Trophoblast cell (in vitro differentiated cells and primary cell): ENCODE data around the gene PLCG1. TPM values are rescaled to one million over a fixed set of nuclear protein-coding genes. Genes with fewer than 3 reads are reported as not detected.
A peak's percentile ranks its signal among the peaks of the same experiment; 100 is the strongest.

Experiments used
- DNase-seq, 2 donors: peaks; one replicate each; pipeline ENCODE4 v3.0.0-alpha.2; 2016
- H2AFZ ChIP-seq: 2 replicates; pipeline ENCODE4 v1.6.1; 2013; ENCODE audit warnings: low read length, moderate library complexity, mild to moderate bottlenecking; ENCODE audit not compliant: insufficient read depth, poor library complexity
- H2AK5ac ChIP-seq: 2 replicates; pipeline ENCODE4 v1.6.1; 2013; ENCODE audit warnings: mild to moderate bottlenecking, low read length
- H2BK120ac ChIP-seq: 2 replicates; pipeline ENCODE4 v1.6.1; 2013; ENCODE audit warnings: low read length, mild to moderate bottlenecking, moderate library complexity; ENCODE audit not compliant: insufficient read depth, poor library complexity
- H2BK12ac ChIP-seq: 2 replicates; pipeline ENCODE4 v1.6.1; 2013; ENCODE audit warnings: mild to moderate bottlenecking, low read length, moderate library complexity
- H2BK5ac ChIP-seq: 2 replicates; pipeline ENCODE4 v1.6.1; 2013; ENCODE audit warnings: low read length, low read depth, moderate library complexity, mild to moderate bottlenecking; ENCODE audit not compliant: poor library complexity
- H3K14ac ChIP-seq: 2 replicates; pipeline ENCODE4 v1.6.1; 2013; ENCODE audit warnings: mild to moderate bottlenecking, low read length
- H3K18ac ChIP-seq: 2 replicates; pipeline ENCODE4 v1.6.1; 2013; ENCODE audit warnings: mild to moderate bottlenecking, low read length
- H3K23ac ChIP-seq: 2 replicates; pipeline ENCODE4 v1.6.1; 2013; ENCODE audit warnings: low read length
- H3K27ac ChIP-seq: 2 replicates; pipeline ENCODE4 v1.5.1; 2013; ENCODE audit warnings: low read depth, mild to moderate bottlenecking, inconsistent platforms, low read length, moderate library complexity
- H3K27me3 ChIP-seq: 2 replicates; pipeline ENCODE4 v1.6.1; 2013; ENCODE audit warnings: inconsistent platforms, mild to moderate bottlenecking, low read length, moderate library complexity; ENCODE audit not compliant: insufficient read depth
- H3K36me3 ChIP-seq, 2 experiments: 1 replicate in 1 of 2; 2 replicates in 1 of 2; pipeline ENCODE4 v1.6.1; 2013; ENCODE audit warnings: low read length in 2 of 2, mild to moderate bottlenecking in 2 of 2, moderate library complexity in 1 of 2; ENCODE audit not compliant: insufficient read depth in 2 of 2, control insufficient read depth in 1 of 2
- H3K4ac ChIP-seq: 2 replicates; pipeline ENCODE4 v1.6.1; 2013; ENCODE audit warnings: low read depth, mild to moderate bottlenecking, low read length, moderate library complexity
- H3K4me1 ChIP-seq, 2 experiments: 1 replicate in 1 of 2; 2 replicates in 1 of 2; pipeline ENCODE4 v1.6.1; 2013; ENCODE audit warnings: low read length in 2 of 2, mild to moderate bottlenecking in 2 of 2, moderate library complexity in 1 of 2; ENCODE audit not compliant: insufficient read depth in 2 of 2, control insufficient read depth in 1 of 2
- H3K4me2 ChIP-seq: 2 replicates; pipeline ENCODE4 v1.6.1; 2013; ENCODE audit warnings: inconsistent platforms, mild to moderate bottlenecking, low read length, moderate library complexity
- H3K4me3 ChIP-seq: 2 replicates; pipeline ENCODE4 v1.5.1; 2013; ENCODE audit warnings: mild to moderate bottlenecking, low read depth, low read length, inconsistent platforms
- H3K79me1 ChIP-seq: one replicate; pipeline ENCODE4 v1.6.1; 2013; ENCODE audit warnings: low read length
- H3K79me2 ChIP-seq: 2 replicates; pipeline ENCODE4 v1.6.1; 2013; ENCODE audit warnings: low read length, mild to moderate bottlenecking; ENCODE audit not compliant: control insufficient read depth, insufficient read depth, poor library complexity
- H3K9ac ChIP-seq: 2 replicates; pipeline ENCODE4 v1.6.1; 2013; ENCODE audit warnings: mild to moderate bottlenecking, low read length
- H3K9me3 ChIP-seq: 2 replicates; pipeline ENCODE4 v1.6.1; 2013; ENCODE audit warnings: low read depth, mild to moderate bottlenecking, control low read depth, inconsistent platforms, low read length; ENCODE audit not compliant: insufficient read depth
- H4K12ac ChIP-seq: 2 replicates; pipeline ENCODE4 v1.6.1; 2013; ENCODE audit warnings: low read depth, mild to moderate bottlenecking, low read length, moderate library complexity
- H4K8ac ChIP-seq: 2 replicates; pipeline ENCODE4 v1.6.1; 2013; ENCODE audit warnings: low read depth, mild to moderate bottlenecking, low read length, moderate library complexity
- H4K91ac ChIP-seq: one replicate; pipeline ENCODE4 v1.6.1; 2013; ENCODE audit warnings: low read depth, mild to moderate bottlenecking, low read length, moderate library complexity
- WGBS: extraction: QIAGEN DNeasy Blood & Tissue Kit; methylation state at CpG from one replicate; pipeline ENCODE4 v1.1.7; 2013; ENCODE audit warnings: missing lambda C conversion rate; ENCODE audit not compliant: insufficient read length, insufficient coverage; ENCODE audit errors: extremely low coverage; 5-methylcytosine and 5-hydroxymethylcytosine counted together
- polyA plus RNA-seq: library from polyadenylated mRNA; stranded (reverse); fragments of 200-250 nt; gene quantifications from 2 replicates; pipeline ENCODE4 v1.2.3, GENCODE V29; 2013

PLCG1 gene
- polyA plus RNA-seq = 55.4 and 60.6 TPM in 2 replicates

DNA sequence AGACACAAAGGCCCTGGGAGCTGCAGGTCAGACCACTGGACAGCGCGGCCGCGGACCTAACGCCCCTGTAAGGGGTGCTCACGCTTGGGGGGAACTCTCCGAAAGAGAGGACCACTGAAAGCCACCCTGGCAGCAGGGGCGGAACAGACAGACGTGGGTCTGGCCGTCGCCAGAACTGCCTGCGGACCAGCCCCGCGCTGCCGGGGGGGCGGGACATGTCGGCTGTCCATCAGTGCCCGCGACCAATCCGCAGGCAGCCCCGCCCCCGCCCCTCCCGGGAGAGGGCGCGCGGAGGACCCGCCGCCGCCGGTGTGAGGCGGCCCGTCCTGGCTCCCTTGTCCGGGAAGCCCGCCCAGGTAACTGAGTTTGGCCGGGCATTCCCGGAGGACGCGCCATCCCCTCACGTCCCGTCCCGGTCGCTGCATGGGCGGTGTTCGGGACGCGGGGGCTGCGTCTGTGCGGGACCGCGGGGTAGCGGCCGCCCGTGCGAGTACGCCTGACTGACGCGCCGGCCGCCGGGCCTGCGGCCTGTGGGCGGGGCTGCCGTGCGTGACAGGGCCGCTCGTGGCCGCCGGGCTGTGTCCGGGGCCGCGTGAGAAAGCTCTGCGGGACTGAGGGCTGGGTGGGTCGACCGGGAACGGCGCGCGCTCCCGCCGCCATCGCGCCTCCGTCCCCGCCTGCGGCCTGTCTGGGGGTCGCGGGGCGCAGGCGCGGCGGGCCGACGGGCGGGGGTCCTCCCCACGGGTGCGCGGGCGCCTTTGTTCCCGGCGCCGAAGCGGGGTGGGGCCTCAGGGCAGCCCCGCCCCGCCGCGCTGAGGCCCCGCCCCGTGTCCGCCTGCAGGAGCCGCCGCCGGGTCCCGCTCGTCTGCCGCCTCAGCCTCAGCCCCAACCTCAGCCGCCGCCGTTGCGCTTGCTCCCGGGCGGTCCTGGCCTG, at the start of gene PLCG1:
Gene PLCG1, plus strand, starts transcription at position 864 of the 934 bp plus-strand sequence. CDS start 99 bp downstream, outside the sequence.
- no CpG with 5 or more reads among the region's 121 CpGs for WGBS
- peak within 1 kb of the TSS; percentile 99 for H3K18ac ChIP-seq
- peaks cover 16 to 29% of the 10 kb centered on the region in 2 experiments for H3K4me1 ChIP-seq

GRCh38 chr20:41087777-41088176, 49.6 kb upstream of the PLCG1 start:
- H2BK12ac ChIP-seq = no peak overlapping the region
- WGBS = no CpG with 5 or more reads among the region's 3 CpGs
- no peak overlapping the region for H3K14ac ChIP-seq
- H3K4me1 ChIP-seq = peaks cover 0 to 2% of the 10 kb centered on the region in 2 experiments
- H4K12ac ChIP-seq = no peak overlapping the region
- no peak overlapping the region for H4K8ac ChIP-seq
- H3K9me3 ChIP-seq = no peaks in the 10 kb centered on the region
- peaks cover 15 to 25% of the 10 kb centered on the region in 2 experiments for H3K36me3 ChIP-seq
- H3K23ac ChIP-seq = no peak overlapping the region
- H2AFZ ChIP-seq = no peak overlapping the region
- H4K91ac ChIP-seq = no peak overlapping the region
- no peaks in the 10 kb centered on the region for H3K79me1 ChIP-seq
- DNase-seq = no peak
- no peak overlapping the region for H2BK120ac ChIP-seq
- H3K4me2 ChIP-seq = no peak overlapping the region
- no peak overlapping the region for H3K4me3 ChIP-seq
- no peak overlapping the region for H3K18ac ChIP-seq
- H2BK5ac ChIP-seq = no peak overlapping the region
- H2AK5ac ChIP-seq = no peak overlapping the region
- H3K27me3 ChIP-seq = no peaks in the 10 kb centered on the region
- H3K79me2 ChIP-seq = no peaks in the 10 kb centered on the region
- H3K27ac ChIP-seq = no peak overlapping the region
- no peak overlapping the region for H3K9ac ChIP-seq
- no peak overlapping the region for H3K4ac ChIP-seq

More for the DNA sequence above, at the start of gene PLCG1:
- H3K4me2 ChIP-seq = peak within 1 kb of the TSS; percentile 88
- peak within 1 kb of the TSS; percentile 97 for H2BK5ac ChIP-seq
- no peaks in the 10 kb centered on the region for H3K9me3 ChIP-seq
- H3K27me3 ChIP-seq = no peaks in the 10 kb centered on the region
- peak within 1 kb of the TSS; percentile 66 for H2AK5ac ChIP-seq
- peak within 1 kb of the TSS; percentile 95 for H2BK120ac ChIP-seq
- peaks cover 46% of the 10 kb centered on the region for H3K79me2 ChIP-seq
- no peak within 1 kb of the TSS for H3K23ac ChIP-seq
- H3K14ac ChIP-seq = peak within 1 kb of the TSS; percentile 99
- peak within 1 kb of the TSS; percentile 99 for H4K91ac ChIP-seq
- H3K27ac ChIP-seq = peak within 1 kb of the TSS; percentile 98
- peak within 1 kb of the TSS; percentile 94 for H3K4ac ChIP-seq
- peak within 1 kb of the TSS; percentile 99 for H4K8ac ChIP-seq
- peaks cover 5 to 13% of the 10 kb centered on the region in 2 experiments for H3K36me3 ChIP-seq
- DNase-seq = peak; percentile 67 to 85
- H3K79me1 ChIP-seq = peaks cover 20% of the 10 kb centered on the region
- peak within 1 kb of the TSS; percentile 99 for H3K4me3 ChIP-seq
- H4K12ac ChIP-seq = peak within 1 kb of the TSS; percentile 91
- peak within 1 kb of the TSS; percentile 98 for H2AFZ ChIP-seq
- H3K9ac ChIP-seq = peak within 1 kb of the TSS; percentile 99
- peak within 1 kb of the TSS; percentile 63 for H2BK12ac ChIP-seq

- no peak overlapping the region for H2BK12ac ChIP-seq
- WGBS = no CpG with 5 or more reads among the region's 3 CpGs
- no peaks in the 10 kb centered on the region for H3K79me1 ChIP-seq
- H2AK5ac ChIP-seq = no peak overlapping the region
- no peak overlapping the region for H4K91ac ChIP-seq
- H3K9ac ChIP-seq = no peak overlapping the region
- no peaks in the 10 kb centered on the region for H3K9me3 ChIP-seq
- H2BK120ac ChIP-seq = no peak overlapping the region
- H3K27ac ChIP-seq = no peak overlapping the region
- H3K18ac ChIP-seq = no peak overlapping the region
- peaks cover 21 to 40% of the 10 kb centered on the region in 2 experiments for H3K36me3 ChIP-seq
- H4K8ac ChIP-seq = no peak overlapping the region
- no peak overlapping the region for H2AFZ ChIP-seq
- no peak overlapping the region for H2BK5ac ChIP-seq
- no peak overlapping the region for H4K12ac ChIP-seq
- no peak overlapping the region for H3K23ac ChIP-seq
- no peaks in the 10 kb centered on the region for H3K27me3 ChIP-seq
- peak; percentile 34 to 55 for DNase-seq
- H3K4ac ChIP-seq = no peak overlapping the region
- no peak overlapping the region for H3K4me3 ChIP-seq
- no peak overlapping the region for H3K4me2 ChIP-seq
- H3K4me1 ChIP-seq = peaks cover 0 to 2% of the 10 kb centered on the region in 2 experiments
- no peaks in the 10 kb centered on the region for H3K79me2 ChIP-seq
- no peak overlapping the region for H3K14ac ChIP-seq
Measured at GRCh38 chr20:41089555-41089954, 47.8 kb upstream of the PLCG1 start.

GRCh38 chr20:41091927-41092326, 45.4 kb upstream of the PLCG1 start:
- H2AK5ac ChIP-seq = no peak overlapping the region

More at GRCh38 chr20:41091927-41092326, 45.4 kb upstream of the PLCG1 start:
- H2AFZ ChIP-seq = no peak overlapping the region
- no peak overlapping the region for H3K18ac ChIP-seq
- H3K4ac ChIP-seq = no peak overlapping the region
- H3K9ac ChIP-seq = no peak overlapping the region
- no peak overlapping the region for H3K27ac ChIP-seq
- WGBS = no CpG with 5 or more reads among the region's 4 CpGs
- peaks cover 25 to 48% of the 10 kb centered on the region in 2 experiments for H3K36me3 ChIP-seq
- H3K27me3 ChIP-seq = no peaks in the 10 kb centered on the region
- no peak overlapping the region for H4K8ac ChIP-seq
- DNase-seq = no peak
- H3K14ac ChIP-seq = no peak overlapping the region
- H3K23ac ChIP-seq = no peak overlapping the region
- no peak overlapping the region for H2BK120ac ChIP-seq
- no peak overlapping the region for H4K91ac ChIP-seq
- no peaks in the 10 kb centered on the region for H3K79me2 ChIP-seq
- no peak overlapping the region for H2BK5ac ChIP-seq
- no peak overlapping the region for H3K4me2 ChIP-seq
- H2BK12ac ChIP-seq = no peak overlapping the region
- H3K4me1 ChIP-seq = no peaks in the 10 kb centered on the region
- H3K9me3 ChIP-seq = no peaks in the 10 kb centered on the region
- H3K79me1 ChIP-seq = no peaks in the 10 kb centered on the region
- H3K4me3 ChIP-seq = no peak overlapping the region
- no peak overlapping the region for H4K12ac ChIP-seq
